Measurements from ENCODE around the gene PRKCQ.

PRKCQ gene

GRCh38 chr10:6465437-6465836, 114.6 kb downstream of the PRKCQ start:
- TF ChIP-seq, protein P1, sequence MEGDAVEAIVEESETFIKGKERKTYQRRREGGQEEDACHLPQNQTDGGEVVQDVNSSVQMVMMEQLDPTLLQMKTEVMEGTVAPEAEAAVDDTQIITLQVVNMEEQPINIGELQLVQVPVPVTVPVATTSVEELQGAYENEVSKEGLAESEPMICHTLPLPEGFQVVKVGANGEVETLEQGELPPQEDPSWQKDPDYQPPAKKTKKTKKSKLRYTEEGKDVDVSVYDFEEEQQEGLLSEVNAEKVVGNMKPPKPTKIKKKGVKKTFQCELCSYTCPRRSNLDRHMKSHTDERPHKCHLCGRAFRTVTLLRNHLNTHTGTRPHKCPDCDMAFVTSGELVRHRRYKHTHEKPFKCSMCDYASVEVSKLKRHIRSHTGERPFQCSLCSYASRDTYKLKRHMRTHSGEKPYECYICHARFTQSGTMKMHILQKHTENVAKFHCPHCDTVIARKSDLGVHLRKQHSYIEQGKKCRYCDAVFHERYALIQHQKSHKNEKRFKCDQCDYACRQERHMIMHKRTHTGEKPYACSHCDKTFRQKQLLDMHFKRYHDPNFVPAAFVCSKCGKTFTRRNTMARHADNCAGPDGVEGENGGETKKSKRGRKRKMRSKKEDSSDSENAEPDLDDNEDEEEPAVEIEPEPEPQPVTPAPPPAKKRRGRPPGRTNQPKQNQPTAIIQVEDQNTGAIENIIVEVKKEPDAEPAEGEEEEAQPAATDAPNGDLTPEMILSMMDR (conservative IDR thresholded peaks at IDR 0.05; ENCODE audit: low read depth, low read length): no peak
- DNase-seq (ENCODE audit: low read depth): no peak
- H3K4me3 ChIP-seq (ENCODE audit: low read length): no peak overlapping the region

GRCh38 chr10:6464862-6465430, 115.1 kb downstream of the PRKCQ start:
- TF ChIP-seq, protein P1 (conservative IDR thresholded peaks at IDR 0.05; ENCODE audit: low read depth, low read length): no peak
- H3K4me3 ChIP-seq (ENCODE audit: low read length): no peak overlapping the region
- DNase-seq (ENCODE audit: low read depth): no peak

GRCh38 chr10:6463366-6463765, 116.7 kb downstream of the PRKCQ start:
- DNase-seq (ENCODE audit: low read depth): no peak
- TF ChIP-seq, protein P1 (conservative IDR thresholded peaks at IDR 0.05; ENCODE audit: low read depth, low read length): no peak
- no peak overlapping the region for H3K4me3 ChIP-seq (ENCODE audit: low read length)

DNA sequence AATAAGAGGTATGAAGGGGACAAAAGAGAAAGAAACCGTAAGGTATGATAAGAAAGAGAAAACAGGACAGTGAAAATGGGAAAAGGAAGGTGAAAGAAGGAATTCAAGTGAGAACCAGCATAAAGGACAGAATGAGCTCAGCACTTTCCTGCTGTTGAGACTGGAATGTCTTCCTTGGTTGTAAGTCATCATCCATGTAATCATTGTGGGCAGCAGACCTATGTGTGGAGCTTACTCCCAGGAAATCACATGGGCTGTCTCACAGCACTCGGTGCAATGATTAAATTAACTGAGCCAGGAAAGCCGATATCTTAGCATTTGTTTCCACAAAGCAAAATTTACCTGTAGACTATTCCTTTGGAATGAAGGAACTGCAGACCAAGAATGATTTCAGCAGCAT, 118.1 kb downstream of the PRKCQ start:
- no peak overlapping the region for H3K4me3 ChIP-seq (ENCODE audit: low read length)
- TF ChIP-seq, protein P1 (conservative IDR thresholded peaks at IDR 0.05; ENCODE audit: low read depth, low read length): no peak
- peak; percentile 19 for DNase-seq (ENCODE audit: low read depth)

DNA sequence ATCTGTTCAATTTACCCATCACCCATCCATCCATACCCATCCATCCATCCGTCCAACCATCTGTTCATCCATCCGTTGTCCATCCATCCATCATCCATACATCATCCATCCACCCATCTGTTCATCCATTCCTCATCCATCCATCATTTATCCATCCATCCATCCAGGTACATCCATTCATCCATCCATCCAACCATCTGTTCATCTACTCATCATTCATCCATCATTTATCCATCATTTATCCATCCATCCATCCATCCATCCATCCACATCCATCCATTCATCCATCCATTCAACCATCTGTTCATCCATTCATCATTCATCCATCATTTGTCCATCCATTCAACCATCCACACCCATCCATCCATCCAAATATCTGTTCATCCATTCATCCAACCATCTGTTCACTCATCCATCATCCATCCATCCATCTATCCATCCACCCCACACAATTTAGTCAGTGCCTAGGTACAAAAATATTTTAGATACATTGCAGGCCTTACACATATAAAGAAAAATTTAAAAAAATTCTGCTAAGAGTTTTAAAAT, 119.1 kb downstream of the PRKCQ start:
- TF ChIP-seq, protein P1 (conservative IDR thresholded peaks at IDR 0.05; ENCODE audit: low read depth, low read length): no peak
- no peak for DNase-seq (ENCODE audit: low read depth)
- H3K4me3 ChIP-seq (ENCODE audit: low read length): no peak overlapping the region

GRCh38 chr10:6458814-6459213, 121.3 kb downstream of the PRKCQ start:
- H3K4me3 ChIP-seq (ENCODE audit: low read length): no peak overlapping the region
- TF ChIP-seq, protein P1 (conservative IDR thresholded peaks at IDR 0.05; ENCODE audit: low read depth, low read length): no peak
- no peak for DNase-seq (ENCODE audit: low read depth)

GRCh38 chr10:6457376-6457775, 122.7 kb downstream of the PRKCQ start:
- TF ChIP-seq, protein P1 (conservative IDR thresholded peaks at IDR 0.05; ENCODE audit: low read depth, low read length): no peak
- no peak for DNase-seq (ENCODE audit: low read depth)
- H3K4me3 ChIP-seq (ENCODE audit: low read length): no peak overlapping the region

All from retinal pigment epithelial cell (primary cell).